Measurements from ENCODE around the gene TRIM66. TPM values are rescaled to one million over a fixed set of nuclear protein-coding genes. Genes with fewer than 3 reads are reported as not detected.

Gene TRIM66
- total and polyA plus RNA-seq, 9 of the 15 experiments (the other 6 are each of a cell fraction or from before 2014, with no cell fraction given), result 1.1 to 7.3 (median 4.9) TPM

DNA sequence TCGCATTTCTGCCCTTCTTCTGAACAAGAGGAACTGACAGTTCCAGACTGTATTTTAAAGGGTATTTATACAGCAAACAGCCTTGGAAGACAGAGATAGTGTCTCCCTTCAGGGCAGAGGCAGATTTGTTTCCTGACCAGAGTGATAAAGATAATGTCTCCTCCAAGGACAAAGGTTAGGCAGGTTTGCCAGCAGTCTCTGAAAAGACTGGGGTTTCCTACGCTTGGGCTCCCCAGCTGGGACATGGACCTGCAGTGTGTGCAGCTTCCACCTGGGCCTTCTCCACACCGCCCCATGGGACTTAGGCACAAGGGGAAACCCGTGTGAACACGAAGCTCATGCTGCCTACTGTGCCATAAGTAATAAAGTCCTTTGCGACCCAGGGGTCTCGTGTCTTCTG, 42.2 kb upstream of the TRIM66 start:
- DNase-seq (ENCODE audit: extremely low read depth in 1 of 4, low spot score in 3 of 4) (no peak), ATAC-seq (no peak), FAIRE-seq (no peak)
- H3K36me3 ChIP-seq (ENCODE audit: control insufficient read depth, insufficient read depth, low read length), result no peaks in the 10 kb centered on the region
- BruUV-seq (replicated peaks), result no TSS peak
- no peaks in the 10 kb centered on the region for H4K20me1 ChIP-seq (replicated peaks; ENCODE audit: control insufficient read depth, insufficient read depth, low read length)
- H3K9me3 ChIP-seq (replicated peaks; ENCODE audit: control insufficient read depth, insufficient read depth, low read depth, low read length), result no peaks in the 10 kb centered on the region
- peaks cover 3% of the 10 kb centered on the region for H3K9me1 ChIP-seq (ENCODE audit: control insufficient read depth, insufficient read depth, low read length)
- WGBS (ENCODE audit: insufficient coverage, low coverage, missing lambda C conversion rate), result 8% methylated on average over 7 of the region's 7 CpGs
- in situ Hi-C loops (cut with MboI), result no loop called here
- ChIA-PET CTCF (ENCODE audit: low intra/inter-chr PET ratio) (no interaction called here), POLR2A (interaction anchor here (1.0 kb wide), 1 partner anchor 13 kb away, joined by 5 read pairs; no protein-coding TSS in a partner anchor)
- H3K9ac ChIP-seq (ENCODE audit: insufficient read depth in 1 of 2, low read depth in 2 of 2, low read length in 2 of 2), result no peak overlapping the region
- H2AFZ ChIP-seq (ENCODE audit: low read depth, low read length), result no peak overlapping the region
- H3K27me3 ChIP-seq (ENCODE audit: control insufficient read depth in 2 of 2, insufficient read depth in 2 of 2, low read length in 2 of 2), result peaks cover 21 to 64% of the 10 kb centered on the region in 2 experiments; a peak in 3 of 5 replicates
- H3K27ac ChIP-seq (ENCODE audit: extremely low read depth, low read depth, low read length), result no peak overlapping the region
- intact Hi-C loops (cut with micrococcal nuclease), result no loop called here
- H3K4me2 ChIP-seq (ENCODE audit: insufficient read depth, low read length), result no peak overlapping the region
- no peak overlapping the region for H3K4me3 ChIP-seq
- no peaks in the 10 kb centered on the region; a peak in 1 of 5 replicates for H3K4me1 ChIP-seq (replicated peaks in 1 of 2; ENCODE audit: control insufficient read depth in 2 of 2, insufficient read depth in 2 of 2, low read length in 2 of 2)
- no peaks in the 10 kb centered on the region for H3K79me2 ChIP-seq (ENCODE audit: control insufficient read depth, insufficient read depth, low read length)
- TF ChIP-seq FOXJ3 (CRISPR knock-in tag; IDR thresholded peaks at IDR 0.05) (no peak), SMC3 (conservative IDR thresholded peaks at IDR 0.05; ENCODE audit: insufficient read depth, low read depth, low read length) (no peak), NCOA4 (IDR thresholded peaks at IDR 0.05; ENCODE audit: partially characterized antibody) (no peak), MTA1 (IDR thresholded peaks at IDR 0.05; ENCODE audit: borderline replicate concordance) (no peak), MYBL2 (IDR thresholded peaks at IDR 0.05; ENCODE audit: low read depth) (no peak), MYBL2 (CRISPR knock-in tag; IDR thresholded peaks at IDR 0.05; ENCODE audit: borderline replicate concordance) (no peak), RBM15 (IDR thresholded peaks at IDR 0.05; ENCODE audit: insufficient read depth, low read length) (no peak), BRF1 (IDR thresholded peaks at IDR 0.05; ENCODE audit: borderline replicate concordance, extremely low read depth, insufficient read length) (no peak), TCF7 (IDR thresholded peaks at IDR 0.05; ENCODE audit: borderline replicate concordance) (no peak), C11orf30 (IDR thresholded peaks at IDR 0.05; ENCODE audit: low read depth) (no peak), ERF (CRISPR knock-in tag; IDR thresholded peaks at IDR 0.05) (no peak), HMG20A (CRISPR knock-in tag; conservative IDR thresholded peaks at IDR 0.05) (no peak), HCFC1 (IDR thresholded peaks at IDR 0.05; ENCODE audit: low read depth, low read length) (no peak), ZNF707 (CRISPR knock-in tag; conservative IDR thresholded peaks at IDR 0.05) (no peak), KLF13 (tag; IDR thresholded peaks at IDR 0.05; ENCODE audit: borderline replicate concordance, low read depth) (no peak)

All from K562 (cell line).